NCI-H1105 (cell line): ENCODE measurements around the gene LEMD3.

Experiments
- DNase-seq: peaks from one replicate; lab custom pipeline; 2025; lab: John Stamatoyannopoulos, UW

The LEMD3 gene

GRCh38 chr12:65208964-65209654 is 39.7 kb downstream of the LEMD3 start:
- DNase-seq, result no peak

- DNase-seq, result no peak
These were observed 40.3 kb downstream of the LEMD3 start for GRCh38 chr12:65209655-65210043.

- peak; percentile 23 for DNase-seq
These were observed 47.7 kb downstream of the LEMD3 start for GRCh38 chr12:65217086-65217485.

GRCh38 chr12:65220761-65221160 is 51.4 kb downstream of the LEMD3 start:
- no peak for DNase-seq

- DNase-seq, result no peak
These were observed 60.1 kb downstream of the LEMD3 start for GRCh38 chr12:65229441-65229840.

GRCh38 chr12:65232476-65233077 is 63.2 kb downstream of the LEMD3 start:
- no peak for DNase-seq

GRCh38 chr12:65237153-65237552 is 67.8 kb downstream of the LEMD3 start:
- DNase-seq, result no peak

- no peak for DNase-seq
These were observed 69.2 kb downstream of the LEMD3 start for GRCh38 chr12:65238609-65239008.

GRCh38 chr12:65248656-65249633 is 79.6 kb downstream of the LEMD3 start:
- DNase-seq, result no peak

GRCh38 chr12:65252515-65252914 is 83.1 kb downstream of the LEMD3 start:
- DNase-seq, result no peak

GRCh38 chr12:65257986-65258385 is 88.6 kb downstream of the LEMD3 start:
- no peak for DNase-seq

- DNase-seq, result no peak
These were observed 90.1 kb downstream of the LEMD3 start for GRCh38 chr12:65259501-65259900.

GRCh38 chr12:65263777-65264176 is 94.4 kb downstream of the LEMD3 start:
- DNase-seq, result no peak

- DNase-seq, result no peak
These were observed 97.0 kb downstream of the LEMD3 start for GRCh38 chr12:65266408-65266807.

- DNase-seq, result no peak
These were observed 100.2 kb downstream of the LEMD3 start for GRCh38 chr12:65269603-65270002.

GRCh38 chr12:65274602-65275272 is 105.4 kb downstream of the LEMD3 start:
- no peak for DNase-seq

GRCh38 chr12:65275627-65276026 is 106.2 kb downstream of the LEMD3 start:
- DNase-seq, result no peak

- DNase-seq, result no peak
These were observed 107.6 kb downstream of the LEMD3 start for GRCh38 chr12:65276916-65277530.

- DNase-seq, result no peak
These were observed 108.7 kb downstream of the LEMD3 start for GRCh38 chr12:65277994-65278575.

GRCh38 chr12:65278576-65279368 is 109.4 kb downstream of the LEMD3 start, which contains the start of gene MSRB3:
MSRB3 (plus strand) TSS chr12:65278683; CDS start chr12:65308580, 29,897 bp downstream.
- DNase-seq, result no peak
